ENCODE measurements around the gene CLEC4F.

- TF ChIP-seq POLR2A (IDR thresholded peaks at IDR 0.05) (no peak), CTCF (IDR thresholded peaks at IDR 0.05) (no peak)
Observed at GRCh38 chr2:70767079-70767698, 53.2 kb downstream of the CLEC4F start.

Data from testis (tissue), 2 donors.